GM12872 (cell line): ENCODE measurements around the gene CLMN.

ENCODE experiments used
- CTCF ChIP-seq: IDR thresholded peaks from 3 replicates; pipeline ENCODE4 v1.5.1; 2011; ENCODE audit warnings: low read depth, mild to moderate bottlenecking, low read length, moderate library complexity; ENCODE audit not compliant: insufficient read depth

The CLMN gene

GRCh38 chr14:95143808-95144620, 175.7 kb downstream of the CLMN start:
- no peak for TF ChIP-seq CTCF

GRCh38 chr14:95142208-95142607, 177.5 kb downstream of the CLMN start:
- no peak for TF ChIP-seq CTCF

- no peak for TF ChIP-seq CTCF
These were observed 178.0 kb downstream of the CLMN start for GRCh38 chr14:95141684-95142083.

GRCh38 chr14:95140060-95140858, 179.4 kb downstream of the CLMN start:
- no peak for TF ChIP-seq CTCF

- no peak for TF ChIP-seq CTCF
These were observed 180.8 kb downstream of the CLMN start for GRCh38 chr14:95138876-95139275.

GRCh38 chr14:95137804-95138167, 181.9 kb downstream of the CLMN start:
- no peak for TF ChIP-seq CTCF

- TF ChIP-seq CTCF: no peak
These were observed 182.4 kb downstream of the CLMN start for GRCh38 chr14:95137164-95137803.
